Measurements from ENCODE around the gene PAK6.

GRCh38 chr15:40272485-40273056 is 33.7 kb downstream of the PAK6 start:
- TF ChIP-seq SP1 (IDR thresholded peaks at IDR 0.05): no peak
- no peak for TF ChIP-seq CTCF (IDR thresholded peaks at IDR 0.05; ENCODE audit: low read depth, low read length, missing input control)
- no peak for TF ChIP-seq REST (IDR thresholded peaks at IDR 0.05)
- TF ChIP-seq MAX (IDR thresholded peaks at IDR 0.05): no peak

Measured in liver (tissue), 3 donors.